HEK293T (cell line): ENCODE data around the gene SURF4.

ENCODE experiments used
- ARNT ChIP-seq: fragments of 450-650 bp; IDR thresholded peaks from 2 replicates; pipeline ENCODE4 v1.6.1; 2017; ENCODE audit warnings: mild to moderate bottlenecking
- FOXM1 ChIP-seq: fragments of 450-650 bp; IDR thresholded peaks from 2 replicates; pipeline ENCODE4 v1.6.1; 2017; ENCODE audit warnings: mild to moderate bottlenecking, borderline replicate concordance
- HDGF ChIP-seq: fragments of 450-650 bp; IDR thresholded peaks from 2 replicates; pipeline ENCODE4 v1.6.1; 2017; ENCODE audit warnings: antibody characterized with exemption, borderline replicate concordance
- L3MBTL2 ChIP-seq: fragments of 450-650 bp; conservative IDR thresholded peaks from 2 replicates; pipeline ENCODE4 v1.6.1; 2016; ENCODE audit warnings: mild to moderate bottlenecking
- NFRKB ChIP-seq: fragments of 450-650 bp; IDR thresholded peaks from 2 replicates; pipeline ENCODE4 v1.6.1; 2016; ENCODE audit warnings: mild to moderate bottlenecking, moderate library complexity
- SP1 ChIP-seq: fragments of 450-650 bp; IDR thresholded peaks from 2 replicates; pipeline ENCODE4 v1.6.1; 2017
- SUZ12 ChIP-seq: fragments of 450-650 bp; IDR thresholded peaks from 2 replicates; pipeline ENCODE4 v1.6.1; 2016; ENCODE audit warnings: mild to moderate bottlenecking
- TARDBP ChIP-seq: fragments of 450-650 bp; IDR thresholded peaks from 2 replicates; pipeline ENCODE4 v1.6.1; 2016
- ZNF384 ChIP-seq: fragments of 450-650 bp; IDR thresholded peaks from 2 replicates; pipeline ENCODE4 v1.6.1; 2016
- TF ChIP-seq, protein P1 (sequence below): fragments of 450-650 bp; IDR thresholded peaks from 2 replicates; pipeline ENCODE4 v1.6.1; 2016

DNA sequence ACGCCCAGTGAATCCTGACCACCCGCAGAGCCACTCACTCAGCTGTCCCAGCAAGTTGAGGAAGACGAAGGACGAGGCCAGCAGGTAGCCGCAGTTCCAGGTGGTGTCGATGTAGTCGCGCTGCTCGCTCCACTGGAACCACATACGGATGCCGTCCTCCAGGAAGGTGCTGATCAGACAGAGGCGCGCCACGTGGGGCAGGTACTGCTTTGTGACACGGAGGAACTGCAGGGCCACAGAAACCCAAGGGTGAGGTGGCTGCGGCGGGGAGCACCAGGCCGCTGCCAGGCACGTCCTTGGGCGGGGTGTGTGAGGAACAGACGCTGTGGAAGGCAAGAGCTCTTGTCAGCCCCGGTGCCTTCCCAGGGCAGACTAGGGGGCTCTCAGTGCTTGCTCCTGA is 8.6 kb downstream of the SURF4 start:
- TF ChIP-seq L3MBTL2 = no peak
- no peak for TF ChIP-seq NFRKB
- no peak for TF ChIP-seq SP1
- no peak for TF ChIP-seq HDGF
- TF ChIP-seq FOXM1 = no peak
- TF ChIP-seq ZNF384 = no peak
- no peak for TF ChIP-seq SUZ12
- TF ChIP-seq, protein P1, sequence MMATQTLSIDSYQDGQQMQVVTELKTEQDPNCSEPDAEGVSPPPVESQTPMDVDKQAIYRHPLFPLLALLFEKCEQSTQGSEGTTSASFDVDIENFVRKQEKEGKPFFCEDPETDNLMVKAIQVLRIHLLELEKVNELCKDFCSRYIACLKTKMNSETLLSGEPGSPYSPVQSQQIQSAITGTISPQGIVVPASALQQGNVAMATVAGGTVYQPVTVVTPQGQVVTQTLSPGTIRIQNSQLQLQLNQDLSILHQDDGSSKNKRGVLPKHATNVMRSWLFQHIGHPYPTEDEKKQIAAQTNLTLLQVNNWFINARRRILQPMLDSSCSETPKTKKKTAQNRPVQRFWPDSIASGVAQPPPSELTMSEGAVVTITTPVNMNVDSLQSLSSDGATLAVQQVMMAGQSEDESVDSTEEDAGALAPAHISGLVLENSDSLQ = no peak
- no peak for TF ChIP-seq ARNT
- TF ChIP-seq TARDBP = no peak
